DOHH2 (cell line): ENCODE results near the gene TDO2.

ENCODE experiments used
- CTCF ChIP-seq: fragments of 200-600 bp; sonication (generic); IDR thresholded peaks from one replicate; pipeline ENCODE4 v1.5.1; 2014; ENCODE audit warnings: antibody characterized with exemption, mild to moderate bottlenecking, low read depth, low read length; ENCODE audit not compliant: poor library complexity, severe bottlenecking
- EZH2phosphoT487 ChIP-seq: fragments of 200-600 bp; sonication (generic); IDR thresholded peaks from 2 replicates; pipeline ENCODE4 v1.6.1; 2017; ENCODE audit warnings: borderline replicate concordance, mild to moderate bottlenecking, antibody characterized with exemption, low read length, moderate library complexity, mixed read lengths

- TF ChIP-seq CTCF: no peak
- no peak for TF ChIP-seq EZH2phosphoT487
Measured at GRCh38 chr4:155907556-155907955, 4.1 kb downstream of the TDO2 start.
